ACC112 (cell line): Measurements from ENCODE around the gene PLD6.
"Not testable (repeated sequence)": the region's sequence is repeated elsewhere in the genome, so short reads cannot be mapped to it uniquely, and the experiment has no call there.

Experiments
- H2AFZ ChIP-seq: fragments of 200-600 bp; sonication (generic); one replicate; pipeline ENCODE4 v1.6.0; 2017; ENCODE audit warnings: antibody characterized with exemption, low read length; ENCODE audit not compliant: unreplicated experiment
- H3K27ac ChIP-seq: fragments of 200-600 bp; sonication (generic); 2 replicates; pipeline ENCODE4 v1.5.1; 2014; ENCODE audit warnings: low read depth, mild to moderate bottlenecking, antibody characterized with exemption, low read length, moderate library complexity
- H3K27me3 ChIP-seq: fragments of 200-600 bp; sonication (generic); 2 replicates; pipeline ENCODE4 v1.6.1; 2014; ENCODE audit warnings: mild to moderate bottlenecking, antibody characterized with exemption, low read length, moderate library complexity, mixed read lengths; ENCODE audit not compliant: insufficient read depth
- H3K36me3 ChIP-seq: fragments of 200-600 bp; sonication (generic); 2 replicates; pipeline ENCODE4 v1.6.1; 2016; ENCODE audit warnings: mild to moderate bottlenecking, antibody characterized with exemption, low read length, moderate library complexity, mixed read lengths; ENCODE audit not compliant: insufficient read depth
- H3K4me1 ChIP-seq: fragments of 200-600 bp; sonication (generic); one replicate; pipeline ENCODE4 v1.6.1; 2016; ENCODE audit warnings: low read length, mixed read lengths; ENCODE audit not compliant: insufficient read depth, unreplicated experiment, control insufficient read depth
- H3K4me3 ChIP-seq: fragments of 200-600 bp; sonication (generic); 2 replicates; pipeline ENCODE4 v1.5.1; 2014; ENCODE audit warnings: mild to moderate bottlenecking, low read depth, low read length
- H3K79me2 ChIP-seq: fragments of 200-600 bp; sonication (generic); one replicate; pipeline ENCODE4 v1.6.0; 2016; ENCODE audit warnings: low read length; ENCODE audit not compliant: control insufficient read depth, unreplicated experiment, insufficient read depth

Gene PLD6, protein sequence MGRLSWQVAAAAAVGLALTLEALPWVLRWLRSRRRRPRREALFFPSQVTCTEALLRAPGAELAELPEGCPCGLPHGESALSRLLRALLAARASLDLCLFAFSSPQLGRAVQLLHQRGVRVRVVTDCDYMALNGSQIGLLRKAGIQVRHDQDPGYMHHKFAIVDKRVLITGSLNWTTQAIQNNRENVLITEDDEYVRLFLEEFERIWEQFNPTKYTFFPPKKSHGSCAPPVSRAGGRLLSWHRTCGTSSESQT

DNA sequence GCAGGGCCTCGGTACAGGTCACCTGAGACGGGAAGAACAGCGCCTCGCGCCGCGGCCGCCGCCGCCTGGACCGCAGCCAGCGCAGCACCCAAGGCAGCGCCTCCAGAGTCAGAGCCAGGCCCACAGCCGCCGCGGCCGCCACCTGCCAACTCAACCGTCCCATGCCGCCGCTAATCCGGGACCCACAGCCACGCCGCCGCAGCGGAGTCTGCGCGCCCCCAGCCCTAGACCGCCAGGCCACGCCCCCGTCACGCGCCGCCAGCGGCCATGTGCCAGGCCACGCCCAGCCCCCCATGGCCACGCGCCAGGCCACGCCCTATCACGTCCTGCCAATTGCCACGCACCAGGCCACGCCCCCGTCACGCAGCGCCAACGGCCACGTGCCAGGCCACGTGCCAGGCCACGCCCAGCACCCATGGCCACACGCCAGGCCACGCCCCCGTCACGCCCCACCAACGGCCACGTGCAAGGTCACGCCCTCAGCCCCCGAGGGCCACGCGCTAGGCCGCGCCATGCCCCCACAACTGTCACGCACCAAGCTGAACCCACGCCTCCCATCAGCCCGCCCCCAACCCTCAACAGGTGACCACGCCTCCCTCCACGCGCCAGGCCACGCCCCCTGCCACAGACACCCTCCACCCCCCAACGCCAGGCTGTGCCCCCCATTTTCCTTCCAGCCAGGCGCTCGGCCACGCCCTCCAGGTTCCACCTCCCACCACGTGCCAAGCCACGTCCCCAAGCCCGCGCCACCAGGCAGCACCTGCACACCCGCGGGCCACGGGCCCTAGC is at the start of gene PLD6:
PLD6 (minus strand) TSS at position 210 of the 789 bp plus-strand sequence; CDS start at position 163, 47 bp downstream.
- Histone ChIP-seq H3K27ac (peak within 1 kb of the TSS; percentile 28; the same call in 1 of the 2 replicates), H3K4me3 (peak within 1 kb of the TSS; percentile 98), H3K27me3 (no peaks in the 10 kb centered on the region), H3K4me1 (peaks cover 22% of the 10 kb centered on the region), H3K79me2 (peaks cover 9% of the 10 kb centered on the region), H3K36me3 (peaks cover 4% of the 10 kb centered on the region; the same call in 1 of the 2 replicates), H2AFZ (peak within 1 kb of the TSS; percentile 66)

DNA sequence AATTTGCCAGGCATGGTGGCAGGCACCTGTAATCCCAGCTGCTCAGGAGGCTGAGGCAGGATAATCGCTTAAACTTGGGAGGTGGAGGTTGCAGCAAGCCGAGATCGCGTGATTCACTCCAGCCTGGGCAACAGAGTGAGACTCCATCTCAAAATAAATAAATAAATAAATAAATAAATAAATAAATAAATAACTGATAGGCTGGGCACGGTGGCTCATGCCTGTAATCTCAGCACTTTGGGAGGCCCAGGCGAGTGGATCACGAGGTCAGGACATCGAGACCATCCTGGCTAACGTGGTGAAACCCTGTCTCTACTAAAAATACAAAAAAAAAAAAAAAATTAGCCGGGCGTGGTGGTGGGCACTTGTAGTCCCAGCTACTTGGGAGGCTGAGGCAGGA is 49.6 kb upstream of the PLD6 start:
- H2AFZ ChIP-seq, H3K27ac ChIP-seq, H3K4me3 ChIP-seq, H3K4me1 ChIP-seq, H3K27me3 ChIP-seq, H3K79me2 ChIP-seq: not testable (repeated sequence)
- H3K36me3 ChIP-seq: peaks cover 28% of the 10 kb centered on the region

DNA sequence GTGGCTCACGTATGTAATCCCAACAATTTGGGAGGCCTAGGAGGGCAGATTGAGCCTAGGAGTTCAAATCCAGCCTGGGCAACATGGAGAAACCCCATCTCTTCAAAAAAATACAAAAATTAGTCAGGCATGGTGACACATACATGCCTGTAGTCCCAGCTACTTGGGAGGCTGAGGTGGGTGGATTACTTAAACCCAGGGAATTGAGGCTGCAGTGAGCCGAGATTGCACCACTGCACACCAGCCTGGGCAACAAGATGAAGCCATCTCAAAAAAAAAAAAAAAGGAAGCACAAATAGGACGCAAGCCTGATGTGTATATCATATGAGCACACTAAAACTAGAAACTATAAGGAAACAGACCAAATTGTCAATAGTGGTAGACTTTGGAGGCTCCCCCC is 47.9 kb upstream of the PLD6 start:
- H2AFZ ChIP-seq: no peak overlapping the region
- no peak overlapping the region for H3K4me3 ChIP-seq
- H3K27ac ChIP-seq: no peak overlapping the region
- peaks cover 25% of the 10 kb centered on the region for H3K36me3 ChIP-seq
- no peaks in the 10 kb centered on the region for H3K27me3 ChIP-seq
- no peaks in the 10 kb centered on the region for H3K4me1 ChIP-seq
- H3K79me2 ChIP-seq: no peaks in the 10 kb centered on the region

DNA sequence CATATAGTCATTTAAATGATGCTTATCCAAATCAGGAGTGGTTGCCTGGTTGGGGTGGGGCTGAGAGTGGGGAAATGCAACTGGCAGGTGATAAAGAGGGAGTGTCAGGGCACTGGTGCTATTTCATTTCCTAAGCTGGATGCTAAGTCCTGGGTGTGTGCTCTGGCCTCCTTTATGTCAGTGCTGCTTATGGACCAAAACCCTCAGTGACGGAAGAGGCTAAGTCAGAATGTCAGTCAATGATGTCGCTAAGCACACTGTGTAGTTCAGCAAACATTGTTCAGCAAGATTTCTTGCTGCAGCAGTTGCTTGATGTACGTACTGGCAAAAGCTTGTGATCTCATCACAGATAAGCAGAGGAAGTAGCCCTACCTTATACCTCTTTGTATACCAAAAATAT is 47.3 kb upstream of the PLD6 start:
- Histone ChIP-seq H3K4me3 (no peak overlapping the region), H3K27ac (no peak overlapping the region), H3K79me2 (no peaks in the 10 kb centered on the region), H3K27me3 (no peaks in the 10 kb centered on the region), H3K36me3 (peaks cover 21% of the 10 kb centered on the region), H3K4me1 (no peaks in the 10 kb centered on the region), H2AFZ (no peak overlapping the region)

DNA sequence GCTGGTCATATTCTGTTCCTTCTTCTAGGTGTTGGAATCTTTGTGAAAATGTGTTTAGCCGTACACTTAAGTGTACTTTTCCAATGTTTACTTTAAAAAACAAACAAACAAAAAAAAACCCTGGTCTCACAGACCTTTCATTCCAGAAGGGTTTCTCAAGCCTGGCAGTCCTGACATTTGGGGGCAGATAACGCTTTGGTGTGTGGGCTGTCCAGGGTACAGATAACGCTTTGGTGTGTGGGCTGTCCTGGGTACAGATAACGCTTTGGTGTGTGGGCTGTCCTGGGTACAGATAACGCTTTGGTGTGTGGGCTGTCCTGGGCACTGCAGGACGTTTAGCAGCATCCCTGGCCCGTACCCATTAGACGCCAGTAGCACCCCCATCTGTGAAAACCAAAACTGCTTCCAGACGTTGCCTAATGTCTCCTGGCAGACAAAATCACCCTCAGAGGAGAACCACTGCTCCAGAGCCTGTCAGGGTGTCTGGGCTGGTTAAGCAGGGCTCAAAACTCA is 46.1 kb upstream of the PLD6 start:
- Histone ChIP-seq H2AFZ (no peak overlapping the region), H3K27ac (no peak overlapping the region), H3K4me3 (no peak overlapping the region), H3K27me3 (no peaks in the 10 kb centered on the region), H3K4me1 (no peaks in the 10 kb centered on the region), H3K36me3 (peaks cover 17% of the 10 kb centered on the region), H3K79me2 (no peaks in the 10 kb centered on the region)

DNA sequence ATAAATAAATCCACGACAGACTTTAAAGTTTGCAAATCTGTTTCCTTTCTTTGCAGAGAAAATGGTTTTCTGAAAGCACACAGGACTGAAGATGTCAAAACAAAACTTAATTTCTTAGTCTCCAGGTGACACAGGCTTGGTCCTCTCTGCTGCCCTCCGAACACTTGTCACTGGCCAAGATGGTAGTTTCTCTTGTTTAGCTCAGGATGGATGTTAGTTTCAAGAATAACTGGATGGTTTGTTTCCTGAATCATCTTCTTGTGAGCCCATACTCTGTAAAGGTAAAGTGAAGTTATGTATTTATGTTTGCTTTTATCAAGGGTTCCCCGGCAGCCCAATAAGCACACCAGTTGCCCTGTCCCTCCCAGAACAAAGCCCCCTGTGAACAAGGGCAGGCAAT is 40.7 kb upstream of the PLD6 start:
- Histone ChIP-seq H3K79me2 (no peaks in the 10 kb centered on the region), H3K36me3 (peaks cover 10% of the 10 kb centered on the region), H3K27ac (no peak overlapping the region), H2AFZ (no peak overlapping the region), H3K27me3 (no peaks in the 10 kb centered on the region), H3K4me1 (no peaks in the 10 kb centered on the region), H3K4me3 (no peak overlapping the region)

DNA sequence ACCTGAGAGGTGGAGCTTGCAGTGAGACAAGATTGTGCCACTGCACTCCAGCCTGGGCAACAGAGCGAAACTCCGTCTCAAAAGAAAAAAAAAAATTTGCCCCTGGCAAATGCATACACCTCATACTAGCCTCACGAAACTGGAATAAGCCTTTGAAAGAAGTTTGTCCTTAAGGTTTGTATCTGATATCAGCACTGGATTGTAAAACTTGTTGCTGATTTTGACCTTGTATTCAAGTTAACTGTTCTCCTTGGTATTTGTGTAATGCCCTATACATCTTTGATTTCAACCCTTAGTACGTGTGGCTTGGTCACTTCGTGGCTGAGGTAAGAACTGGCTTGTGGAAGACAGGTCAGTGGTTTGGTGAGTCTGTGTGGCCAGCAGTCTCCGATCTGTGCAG is 37.0 kb upstream of the PLD6 start:
- Histone ChIP-seq H3K27me3 (no peaks in the 10 kb centered on the region), H3K36me3 (peaks cover 3% of the 10 kb centered on the region; the same call in 1 of the 2 replicates), H3K4me1 (peaks cover 6% of the 10 kb centered on the region), H3K27ac (no peak overlapping the region), H3K79me2 (no peaks in the 10 kb centered on the region), H2AFZ (no peak overlapping the region), H3K4me3 (no peak overlapping the region)

DNA sequence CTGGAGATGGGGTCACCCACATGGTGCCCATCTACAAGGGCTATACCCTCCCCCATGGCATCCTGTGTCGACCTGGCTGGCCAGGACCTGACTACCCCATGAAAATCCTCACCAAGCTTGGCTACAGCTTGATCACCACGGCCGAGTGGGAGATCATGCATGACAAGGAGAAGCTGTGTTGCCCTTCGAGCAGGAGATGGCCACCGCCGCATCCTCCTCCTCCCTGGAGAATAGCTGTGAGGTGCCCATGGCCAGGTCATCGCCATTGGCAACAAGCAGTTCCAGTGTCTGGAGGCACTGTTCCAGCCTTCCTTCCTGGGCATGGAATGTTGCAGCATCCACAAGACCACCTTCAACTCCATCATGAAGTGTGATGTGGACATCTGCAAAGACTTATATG is 36.1 kb upstream of the PLD6 start:
- Histone ChIP-seq H3K4me1 (peaks cover 7% of the 10 kb centered on the region), H3K27ac (no peak overlapping the region), H3K79me2 (no peaks in the 10 kb centered on the region), H3K36me3 (peaks cover 3% of the 10 kb centered on the region; the same call in 1 of the 2 replicates), H2AFZ (no peak overlapping the region), H3K27me3 (no peaks in the 10 kb centered on the region), H3K4me3 (no peak overlapping the region)

DNA sequence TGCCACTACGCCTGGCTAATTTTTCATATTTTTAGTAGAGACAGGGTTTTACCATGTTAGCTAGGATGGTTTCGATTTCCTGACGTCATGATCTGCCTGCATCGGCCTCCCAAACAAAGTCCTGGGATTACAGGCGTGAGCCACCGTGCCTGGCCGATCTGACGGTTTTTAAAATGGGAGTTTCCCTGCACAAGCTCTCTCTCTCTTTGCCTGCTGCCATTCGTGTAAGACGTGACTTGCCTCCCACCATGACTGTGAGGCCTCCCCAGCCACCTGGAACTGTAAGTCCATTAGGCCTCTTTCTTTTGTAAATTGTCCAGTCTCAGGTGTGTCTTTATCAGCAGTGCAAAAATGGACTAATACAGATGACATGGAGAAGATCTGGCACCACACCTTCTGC is 35.5 kb upstream of the PLD6 start:
- Histone ChIP-seq H3K4me1 (peaks cover 7% of the 10 kb centered on the region), H3K36me3 (peaks cover 2% of the 10 kb centered on the region; the same call in 1 of the 2 replicates), H2AFZ (no peak overlapping the region), H3K27me3 (no peaks in the 10 kb centered on the region), H3K79me2 (peaks cover 3% of the 10 kb centered on the region), H3K27ac (no peak overlapping the region), H3K4me3 (no peak overlapping the region)

DNA sequence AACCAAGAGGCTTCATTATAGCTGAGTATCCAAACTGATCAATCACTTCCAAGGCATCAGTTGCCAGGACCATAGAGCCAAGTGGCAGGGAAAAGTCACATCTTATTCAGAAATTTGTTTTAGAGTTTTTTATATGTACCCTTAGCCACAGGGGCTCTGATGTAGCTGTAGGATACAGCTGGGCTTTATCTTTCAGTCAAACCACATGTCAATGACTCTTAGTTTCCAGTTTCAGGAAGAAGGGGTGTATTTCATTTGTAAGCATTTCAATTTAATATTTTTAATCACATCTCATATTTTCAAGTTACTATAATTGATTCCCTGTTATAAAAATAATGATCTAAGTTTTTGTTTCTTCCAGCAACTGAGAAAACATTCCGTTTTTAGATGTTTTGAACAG is 33.7 kb upstream of the PLD6 start:
- Histone ChIP-seq H3K27me3 (no peaks in the 10 kb centered on the region), H2AFZ (no peak overlapping the region), H3K27ac (no peak overlapping the region)

More for the DNA sequence above, 33.7 kb upstream of the PLD6 start:
- Histone ChIP-seq H3K4me3 (no peak overlapping the region), H3K36me3 (no peaks in the 10 kb centered on the region), H3K79me2 (peaks cover 21% of the 10 kb centered on the region), H3K4me1 (peaks cover 7% of the 10 kb centered on the region)
